A549 (cell line): ENCODE results near the gene PTGER2. TPM values are rescaled to one million over a fixed set of nuclear protein-coding genes. Genes with fewer than 3 reads are reported as not detected.

Experiments used
- ATAC-seq, 2 experiments: fragments of 200-7000 bp in 1 of 2; fragments of >200 bp in 1 of 2; cut with Nextera tagmentation in 1 of 2; cut with Tn5 transposase in 1 of 2; 3 replicates each; pipeline versions ENCODE4 v1.8.0 to v1.9.1; 2018 to 2020; ENCODE audit warnings: mild to moderate bottlenecking in 1 of 2, moderate library complexity in 1 of 2
- CTCF ChIA-PET: fragments of 300-600 bp; sonication (Branson Sonifier 250); formaldehyde crosslinking; extraction: SDS; loops from one replicate; lab custom pipeline; 2021; ENCODE audit warnings: antibody characterized with exemption, inconsistent platforms; lab: Yijun Ruan, JAX
- POLR2A ChIA-PET: fragments of 350-600 bp; formaldehyde crosslinking; extraction: SDS; loops from one replicate; lab custom pipeline; 2021; ENCODE audit warnings: antibody characterized with exemption, inconsistent platforms; lab: Yijun Ruan, JAX
- DNase-seq, 2 experiments: peaks; one replicate each; pipeline versions ENCODE4 v3.0.0 to v3.0.0-alpha.2; 2011 to 2016; ENCODE audit warnings: low read depth in 1 of 2, low spot score in 1 of 2
- FAIRE-seq: peaks from 2 replicates; lab custom pipeline; 2011; peaks lifted over from hg19 to GRCh38; lab: Jason Lieb, UNC
- H3K27ac ChIP-seq, 2 experiments: fragments of >200 bp; sonication (Bioruptor Twin); formaldehyde crosslinking; 3 replicates each; pipeline ENCODE4 v1.5.1; 2016 to 2017
- H3K4me1 ChIP-seq: fragments of >200 bp; sonication (Bioruptor Twin); formaldehyde crosslinking; 3 replicates; pipeline ENCODE4 v1.6.1; 2016
- H3K4me2 ChIP-seq: fragments of >200 bp; sonication (Bioruptor Twin); formaldehyde crosslinking; 3 replicates; pipeline ENCODE4 v1.6.1; 2016
- H3K4me3 ChIP-seq: fragments of >200 bp; sonication (Bioruptor Twin); formaldehyde crosslinking; 3 replicates; pipeline ENCODE4 v1.5.1; 2016
- H3K9me3 ChIP-seq: fragments of >200 bp; sonication (Bioruptor Twin); formaldehyde crosslinking; 3 replicates; pipeline ENCODE4 v1.6.1; 2016
- BHLHE40 ChIP-seq: IDR thresholded peaks from 2 replicates; pipeline ENCODE4 v1.6.1; 2012; ENCODE audit warnings: low read depth, low read length, inconsistent platforms
- E2F6 ChIP-seq: IDR thresholded peaks from 2 replicates; pipeline ENCODE4 v1.6.1; 2012; ENCODE audit warnings: low read depth, borderline replicate concordance
- EHF ChIP-seq: fragments of 250-450 bp; sonication (Bioruptor Pico); IDR thresholded peaks from 2 replicates; pipeline ENCODE4 v1.5.0; 2020; ENCODE audit warnings: mild to moderate bottlenecking
- EP300 ChIP-seq, 2 experiments: fragments of >200 bp; sonication (Bioruptor Twin); formaldehyde crosslinking; IDR thresholded peaks; 2 replicates in 1 of 2; 3 replicates in 1 of 2; pipeline ENCODE4 v1.6.1; 2016 to 2017
- HMGXB4 ChIP-seq: fragments of 250-450 bp; sonication (Bioruptor Pico); IDR thresholded peaks from 2 replicates; pipeline ENCODE4 v1.5.0; 2021; ENCODE audit warnings: mild to moderate bottlenecking, moderate library complexity, borderline replicate concordance
- HOXB5 ChIP-seq: fragments of 250-450 bp; sonication (Bioruptor Pico); IDR thresholded peaks from 2 replicates; pipeline ENCODE4 v1.5.0; 2020; ENCODE audit warnings: mild to moderate bottlenecking, moderate library complexity
- JUN ChIP-seq, 2 experiments: fragments of >200 bp; sonication (Bioruptor Twin); formaldehyde crosslinking; IDR thresholded peaks; 2 replicates in 1 of 2; 3 replicates in 1 of 2; pipeline ENCODE4 v1.6.1; 2016 to 2017
- NR3C1 ChIP-seq: fragments of >200 bp; sonication (Bioruptor Twin); formaldehyde crosslinking; IDR thresholded peaks from 3 replicates; pipeline ENCODE4 v1.6.1; 2017
- PBX3 ChIP-seq: IDR thresholded peaks from 2 replicates; pipeline ENCODE4 v1.6.1; 2012
- RAD21 ChIP-seq, 2 experiments: fragments of >200 bp in 1 of 2; sonication (Bioruptor Twin) in 1 of 2; formaldehyde crosslinking in 1 of 2; IDR thresholded peaks in 1 of 2; conservative IDR thresholded peaks in 1 of 2; 2 replicates in 1 of 2; 3 replicates in 1 of 2; pipeline ENCODE4 v1.6.1; 2012 to 2018; ENCODE audit warnings: inconsistent platforms in 1 of 2
- SMC3 ChIP-seq: fragments of >200 bp; sonication (Bioruptor Twin); formaldehyde crosslinking; IDR thresholded peaks from 3 replicates; pipeline ENCODE4 v1.6.1; 2018; ENCODE audit warnings: inconsistent platforms
- SREBF2 ChIP-seq: fragments of 450-650 bp; IDR thresholded peaks from 2 replicates; pipeline ENCODE4 v1.6.1; 2014; ENCODE audit warnings: mild to moderate bottlenecking, moderate library complexity
- TFCP2L1 ChIP-seq: fragments of 250-450 bp; sonication (Bioruptor Pico); IDR thresholded peaks from 2 replicates; pipeline ENCODE4 v1.5.0; 2021; ENCODE audit warnings: mild to moderate bottlenecking
- ZFP36 ChIP-seq: fragments of 450-650 bp; IDR thresholded peaks from 2 replicates; pipeline ENCODE4 v1.6.1; 2014; ENCODE audit warnings: borderline replicate concordance; ENCODE audit not compliant: partially characterized antibody
- ZSCAN20 ChIP-seq: fragments of 250-450 bp; sonication (Bioruptor Pico); IDR thresholded peaks from 2 replicates; pipeline ENCODE4 v1.8.0; 2022; ENCODE audit warnings: mild to moderate bottlenecking, moderate library complexity
- WGBS: methylation state at CpG from one replicate; pipeline ENCODE4 v1.1.6; 2017; ENCODE audit errors: missing lambda C conversion rate; 5-methylcytosine and 5-hydroxymethylcytosine counted together
- polyA plus RNA-seq, 4 experiments: library from polyadenylated mRNA; depleted of rRNA in 3 of 4; stranded (reverse); fragments of >200 nt; fragmentation: RNase III in 1 of 4; extraction: RNeasy Plus Mini Kit Qiagen cat#74134 plus additional on column Dnase treatment in 1 of 4; gene quantifications; 2 replicates in 3 of 4; 3 replicates in 1 of 4; pipeline ENCODE4 v1.2.3, GENCODE V29; 2011 to 2017
- TF ChIP-seq, protein P1 (sequence below): fragments of 450-650 bp; IDR thresholded peaks from 2 replicates; pipeline ENCODE4 v1.6.1; 2014; ENCODE audit warnings: antibody characterized with exemption

Gene PTGER2
- polyA plus RNA-seq, 2 of the 4 experiments (the other 2 are of a cell fraction), result 0.74 to 1.2 TPM

DNA sequence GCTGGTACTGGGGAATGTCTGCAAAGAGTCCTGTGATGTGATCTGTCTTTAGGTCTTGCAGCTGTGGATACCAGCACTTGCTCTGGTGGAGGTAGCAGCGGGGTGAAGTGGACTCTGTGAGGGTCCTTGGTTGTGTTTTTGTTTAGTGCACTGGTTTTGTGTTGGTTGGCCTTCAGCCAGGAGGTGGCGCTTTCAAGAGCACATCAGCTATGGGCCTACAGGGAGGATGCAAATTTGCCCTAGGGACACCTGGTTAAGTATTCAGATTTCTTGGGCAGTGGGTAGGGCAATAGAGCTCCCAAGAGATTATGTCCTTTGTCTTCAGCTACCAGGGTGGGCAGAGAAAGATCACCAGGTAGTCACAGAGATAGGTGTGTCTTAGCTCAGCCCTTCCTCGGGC is 63.8 kb downstream of the PTGER2 start:
- no peak overlapping the region for H3K4me2 ChIP-seq
- WGBS, result 91% methylated on average over 3 of the region's 3 CpGs
- ATAC-seq (no peak), DNase-seq (no peak), FAIRE-seq (no peak)
- H3K9me3 ChIP-seq, result 0 out of 3 replicates have a peak, but pooled peaks cover 5% of the 10 kb centered on the region
- ChIA-PET POLR2A (no interaction called here), CTCF (interaction anchor here (1.0 to 1.6 kb wide), 2 partner anchors 78 to 80 kb away, joined by 4 read pairs; no protein-coding TSS in a partner anchor)
- TF ChIP-seq ZSCAN20 (CRISPR knock-in tag) (no peak), EHF (CRISPR knock-in tag) (no peak), NR3C1 (no peak), SMC3 (no peak), E2F6 (no peak), HOXB5 (CRISPR knock-in tag) (no peak), ZFP36 (no peak), RAD21 (conservative IDR thresholded peaks at IDR 0.05 in 1 of 2, IDR thresholded peaks at IDR 0.05 in 1 of 2) (no peak), HMGXB4 (CRISPR knock-in tag) (no peak), JUN (IDR thresholded peaks at IDR 0.05) (no peak), PBX3 (no peak), TFCP2L1 (CRISPR knock-in tag) (no peak), SREBF2 (no peak), EP300 (IDR thresholded peaks at IDR 0.05) (no peak), BHLHE40 (no peak)
- TF ChIP-seq, protein P1, sequence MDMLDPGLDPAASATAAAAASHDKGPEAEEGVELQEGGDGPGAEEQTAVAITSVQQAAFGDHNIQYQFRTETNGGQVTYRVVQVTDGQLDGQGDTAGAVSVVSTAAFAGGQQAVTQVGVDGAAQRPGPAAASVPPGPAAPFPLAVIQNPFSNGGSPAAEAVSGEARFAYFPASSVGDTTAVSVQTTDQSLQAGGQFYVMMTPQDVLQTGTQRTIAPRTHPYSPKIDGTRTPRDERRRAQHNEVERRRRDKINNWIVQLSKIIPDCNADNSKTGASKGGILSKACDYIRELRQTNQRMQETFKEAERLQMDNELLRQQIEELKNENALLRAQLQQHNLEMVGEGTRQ, result no peak
- no peak overlapping the region for H3K4me3 ChIP-seq
- H3K4me1 ChIP-seq, result peaks cover 19% of the 10 kb centered on the region
- no peak overlapping the region for H3K27ac ChIP-seq

Other genes with a start within 250 kb of the PTGER2 start
- 7.3 and 10.3 TPM in 2 replicates for gene NID2, start 245.3 kb upstream of the PTGER2 start, polyA plus RNA-seq (2011; rRNA removed)
- 18.9 to 23.3 TPM (median 20.6 TPM) in 3 replicates for gene NID2, start 245.3 kb upstream of the PTGER2 start, polyA plus RNA-seq (2017; fragmentation: RNase III; extraction: RNeasy Plus Mini Kit Qiagen cat#74134 plus additional on column Dnase treatment)
- not detected in 2 replicates for gene PTGDR, start 46.6 kb upstream of the PTGER2 start, polyA plus RNA-seq (2011; rRNA removed)
- gene PTGDR, start 46.6 kb upstream of the PTGER2 start, polyA plus RNA-seq (2017; fragmentation: RNase III; extraction: RNeasy Plus Mini Kit Qiagen cat#74134 plus additional on column Dnase treatment), result not detected in 3 replicates
- gene TXNDC16, start 238.2 kb downstream of the PTGER2 start, polyA plus RNA-seq (2011; rRNA removed), result 2.2 and 3.0 TPM in 2 replicates
- gene TXNDC16, start 238.2 kb downstream of the PTGER2 start, polyA plus RNA-seq (2017; fragmentation: RNase III; extraction: RNeasy Plus Mini Kit Qiagen cat#74134 plus additional on column Dnase treatment), result 1.1 to 1.4 TPM (median 1.2 TPM) in 3 replicates
- 0.19 and 0.21 TPM in 2 replicates for gene GPR137C, start 238.5 kb downstream of the PTGER2 start, polyA plus RNA-seq (2011; rRNA removed)
- gene GPR137C, start 238.5 kb downstream of the PTGER2 start, polyA plus RNA-seq (2017; fragmentation: RNase III; extraction: RNeasy Plus Mini Kit Qiagen cat#74134 plus additional on column Dnase treatment), result 0.14 to 0.27 TPM (median 0.22 TPM) in 3 replicates